Panc1 (cell line): ENCODE results near the gene TIGD3. TPM values are rescaled to one million over a fixed set of nuclear protein-coding genes. Genes with fewer than 3 reads are reported as not detected.

Experiments used
- ATAC-seq: fragments of 200-7000 bp; cut with Tn5 transposase; 2 replicates; pipeline ENCODE4 v1.9.1; 2020; ENCODE audit warnings: mild to moderate bottlenecking, moderate library complexity
- BruUV-seq: library from RNA; stranded (reverse); fragments of 400-500 nt; replicated peaks from 2 replicates; lab custom pipeline; 2021; lab: Mats Ljungman, UMichigan
- CTCF ChIA-PET: fragments of 300-600 bp; sonication (Branson Sonifier 250); formaldehyde crosslinking; loops from one replicate; lab custom pipeline; 2022; ENCODE audit warnings: antibody characterized with exemption; lab: Charles Lee
- POLR2A ChIA-PET: fragments of 300-600 bp; sonication (Branson Sonifier 250); formaldehyde crosslinking; loops from one replicate; lab custom pipeline; 2022; ENCODE audit warnings: antibody characterized with exemption; lab: Charles Lee
- DNase-seq: peaks from one replicate; pipeline ENCODE4 v3.0.0-alpha.2; 2010; ENCODE audit warnings: low read depth, low spot score
- H3K27ac ChIP-seq: 2 replicates; pipeline ENCODE4 v1.5.1; 2011; ENCODE audit warnings: mild to moderate bottlenecking, low read length, inconsistent platforms
- H3K27me3 ChIP-seq: fragments of 200-500 bp; sonication (Bioruptor generic); 2 replicates; pipeline ENCODE4 v1.6.0; 2014; ENCODE audit warnings: low read length, inconsistent platforms; ENCODE audit not compliant: control insufficient read depth, insufficient read depth
- H3K36me3 ChIP-seq: fragments of 200-500 bp; sonication (Bioruptor generic); 2 replicates; pipeline ENCODE4 v1.5.1; 2014; ENCODE audit warnings: inconsistent platforms, mild to moderate bottlenecking, low read length, moderate library complexity; ENCODE audit not compliant: control insufficient read depth, insufficient read depth
- H3K4me1 ChIP-seq: 2 replicates; pipeline ENCODE4 v1.5.1; 2011; ENCODE audit warnings: inconsistent platforms, mild to moderate bottlenecking, low read length, moderate library complexity; ENCODE audit not compliant: control insufficient read depth, insufficient read depth
- H3K4me3 ChIP-seq, 2 experiments: 2 replicates each; pipeline ENCODE4 v1.5.1; 2011 to 2012; ENCODE audit warnings: low read depth in 2 of 2, low read length in 2 of 2, mild to moderate bottlenecking in 2 of 2, inconsistent platforms in 1 of 2, moderate library complexity in 1 of 2
- H3K9me3 ChIP-seq: fragments of 200-500 bp; sonication (Bioruptor generic); 2 replicates; pipeline ENCODE4 v1.5.1; 2014; ENCODE audit warnings: low read depth, mild to moderate bottlenecking, inconsistent platforms, low read length, moderate library complexity; ENCODE audit not compliant: control insufficient read depth, insufficient read depth
- CTCF ChIP-seq: fragments of 450-650 bp; IDR thresholded peaks from 2 replicates; pipeline ENCODE4 v1.5.1; 2017; ENCODE audit warnings: mild to moderate bottlenecking
- POLR2AphosphoS5 ChIP-seq: IDR thresholded peaks from 2 replicates; pipeline ENCODE4 v1.6.1; 2012; ENCODE audit warnings: mild to moderate bottlenecking, low read depth, low read length, moderate library complexity
- REST ChIP-seq, 2 experiments: IDR thresholded peaks; 2 replicates each; pipeline ENCODE4 v1.6.1; 2011 to 2012; ENCODE audit warnings: low read depth in 2 of 2, control low read depth in 1 of 2, low read length in 1 of 2, mild to moderate bottlenecking in 1 of 2, moderate library complexity in 1 of 2; ENCODE audit not compliant: insufficient read depth in 1 of 2
- SIN3A ChIP-seq: IDR thresholded peaks from 2 replicates; pipeline ENCODE4 v1.6.1; 2012; ENCODE audit warnings: low read depth, mild to moderate bottlenecking, low read length, moderate library complexity, borderline replicate concordance; ENCODE audit not compliant: insufficient read depth
- TCF7L2 ChIP-seq: IDR thresholded peaks from 2 replicates; pipeline ENCODE4 v1.6.1; 2011; ENCODE audit warnings: mild to moderate bottlenecking, low read depth, low read length, inconsistent platforms
- in situ Hi-C: cut with HindIII; loops from 2 replicates; pipeline ENCODE4 v1.10.0; 2016; ENCODE audit warnings: low sequenced_read_pairs, low pct_unique_long_range_greater_than_20kb
- intact Hi-C: fragments of 100-400 bp; cut with micrococcal nuclease; formaldehyde crosslinking; loops from one replicate; pipeline ENCODE4 v1.10.0; 2022; ENCODE audit not compliant: unreplicated experiment
- total RNA-seq: library from RNA; stranded (reverse); gene quantifications from one replicate; pipeline ENCODE4 v1.2.1, GENCODE V29; 2021; ENCODE audit not compliant: unreplicated experiment

TIGD3 gene
- total RNA-seq, 1 experiment from 2014 or later, result 2.4 TPM

GRCh38 chr11:65378928-65379638 is 24.5 kb downstream of the TIGD3 start:
- POLR2A ChIA-PET, result no interaction called here
- BruUV-seq, result no TSS peak
- DNase-seq (no peak), ATAC-seq (no peak)
- CTCF ChIA-PET, result interaction anchor here (0.5 kb wide), 1 partner anchor 78 kb away, joined by 9 read pairs; no protein-coding TSS in a partner anchor
- in situ Hi-C loops, result no loop called here
- Histone ChIP-seq H3K4me1 (peaks cover 21% of the 10 kb centered on the region), H3K27me3 (no peaks in the 10 kb centered on the region), H3K36me3 (no peaks in the 10 kb centered on the region), H3K4me3 (no peak overlapping the region), H3K27ac (no peak overlapping the region; the same call in 1 of the 2 replicates), H3K9me3 (no peaks in the 10 kb centered on the region)
- intact Hi-C loops, result no loop called here
- TF ChIP-seq TCF7L2 (no peak), REST (IDR thresholded peaks at IDR 0.05; ENCODE audit: insufficient read depth in 1 of 2, low read depth in 2 of 2, low read length in 1 of 2) (no peak), POLR2AphosphoS5 (no peak), SIN3A (no peak), CTCF (no peak)

GRCh38 chr11:65379698-65380459 is 25.3 kb downstream of the TIGD3 start:
- Histone ChIP-seq H3K4me1 (peaks cover 27% of the 10 kb centered on the region), H3K27me3 (no peaks in the 10 kb centered on the region), H3K4me3 (no peak overlapping the region), H3K9me3 (no peaks in the 10 kb centered on the region), H3K36me3 (no peaks in the 10 kb centered on the region), H3K27ac (no peak overlapping the region; the same call in 1 of the 2 replicates)
- DNase-seq, result no peak
- no peak for ATAC-seq
- no peak for TF ChIP-seq POLR2AphosphoS5
- no peak for TF ChIP-seq REST (IDR thresholded peaks at IDR 0.05; ENCODE audit: insufficient read depth in 1 of 2, low read depth in 2 of 2, low read length in 1 of 2)
- TF ChIP-seq CTCF, result no peak
- no peak for TF ChIP-seq TCF7L2
- no peak for TF ChIP-seq SIN3A
- in situ Hi-C loops, result no loop called here
- POLR2A ChIA-PET, result interaction anchor here (0.6 kb wide), 1 partner anchor 126 kb away, joined by 3 read pairs; no protein-coding TSS in a partner anchor
- BruUV-seq, result no TSS peak
- intact Hi-C loops, result no loop called here
- CTCF ChIA-PET, result interaction anchor here (0.5 kb wide), 1 partner anchor 78 kb away, joined by 9 read pairs; no protein-coding TSS in a partner anchor
